Fibroblast of the conjunctiva (primary cell): ENCODE measurements around the gene DPP7.

Experiments
- DNase-seq: peaks from one replicate; pipeline ENCODE4 v3.0.0-alpha.2; 2010; ENCODE audit warnings: low read depth

DPP7 gene

DNA sequence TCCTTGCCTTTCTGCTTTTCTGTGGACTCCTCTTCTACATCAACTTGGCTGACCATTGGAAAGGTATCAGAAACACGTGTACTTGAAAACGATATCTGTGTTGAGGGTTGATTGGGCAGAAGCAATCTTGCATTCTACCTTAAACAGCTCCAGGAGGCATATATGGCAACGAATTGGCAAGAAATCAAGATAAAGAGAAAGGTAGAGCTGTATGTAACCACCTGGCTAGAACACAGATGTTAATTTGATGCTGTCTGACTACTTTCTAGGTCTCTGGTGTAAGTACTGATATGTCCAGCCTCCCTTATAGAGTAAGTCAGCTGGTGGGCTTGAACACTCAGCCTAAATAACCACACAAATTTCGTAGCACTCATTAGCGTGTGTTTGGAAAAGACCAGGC lies 26.4 kb downstream of the DPP7 start:
- DNase-seq: no peak

DNA sequence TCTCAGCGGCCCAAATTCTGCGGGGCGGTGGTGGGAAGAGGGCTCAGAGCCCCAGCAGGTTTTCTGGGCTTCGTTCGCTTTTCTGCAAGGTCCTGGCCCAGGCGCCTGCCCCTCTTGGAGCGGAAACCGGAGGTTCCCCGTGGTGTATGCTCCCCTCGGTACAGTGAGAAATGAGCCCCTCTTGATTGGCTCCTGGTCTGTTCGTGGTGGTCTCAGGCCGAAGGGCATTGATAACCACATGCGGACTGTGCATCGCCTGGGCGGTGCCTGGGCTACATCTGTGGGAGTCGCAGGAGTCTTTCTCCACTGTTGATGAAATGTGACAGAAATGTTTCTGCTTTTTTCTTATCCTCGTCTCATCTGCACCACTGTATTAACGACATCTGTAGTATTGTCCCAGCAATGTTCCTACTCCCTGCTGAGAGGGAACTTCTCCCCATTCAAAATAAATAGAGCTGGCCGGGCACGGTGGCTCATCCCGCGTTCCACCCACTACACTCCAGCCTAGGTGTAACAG lies 27.1 kb downstream of the DPP7 start:
- DNase-seq: no peak

DNA sequence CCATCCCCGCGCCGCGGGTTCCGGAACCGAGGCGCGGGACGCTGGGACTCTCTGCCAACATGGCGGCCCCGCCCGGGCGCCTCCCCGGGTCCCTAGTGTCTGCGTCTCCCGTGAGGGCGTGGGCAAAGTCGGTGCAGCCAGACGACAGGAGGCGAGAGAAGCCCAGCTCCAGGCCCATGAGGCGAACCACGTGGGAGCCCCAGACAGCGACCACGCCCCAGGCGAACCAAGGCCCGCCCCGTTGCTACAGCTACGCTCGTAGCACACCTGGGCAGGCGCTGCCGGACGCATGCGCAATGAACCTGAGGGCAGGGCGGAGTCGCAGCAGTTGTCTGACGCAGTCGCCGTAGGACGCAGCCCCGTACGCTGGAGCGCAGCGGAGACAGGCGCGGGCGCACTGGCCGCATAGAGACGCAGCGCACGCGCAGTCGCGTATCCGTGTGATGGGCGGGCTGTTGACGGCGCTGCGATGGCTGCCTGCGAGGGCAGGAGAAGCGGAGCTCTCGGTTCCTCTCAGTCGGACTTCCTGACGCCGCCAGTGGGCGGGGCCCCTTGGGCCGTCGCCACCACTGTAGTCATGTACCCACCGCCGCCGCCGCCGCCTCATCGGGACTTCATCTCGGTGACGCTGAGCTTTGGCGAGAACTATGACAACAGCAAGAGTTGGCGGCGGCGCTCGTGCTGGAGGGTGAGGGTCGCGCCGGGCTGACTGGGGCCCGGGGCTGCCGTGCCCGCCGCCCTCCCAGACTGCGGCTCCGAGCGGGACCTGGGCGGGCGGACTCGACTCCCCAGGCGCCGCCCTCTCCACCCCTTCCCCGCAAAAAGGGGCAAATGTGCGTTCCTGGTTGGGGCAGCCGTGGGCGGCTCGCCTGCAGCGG lies 27.8 kb downstream of the DPP7 start, which contains the start of gene MAN1B1:
TSS of gene MAN1B1 (plus strand) at position 455 of the 878 bp plus-strand sequence. CDS start at position 470, 15 bp downstream.
- peak; percentile 99 for DNase-seq

DNA sequence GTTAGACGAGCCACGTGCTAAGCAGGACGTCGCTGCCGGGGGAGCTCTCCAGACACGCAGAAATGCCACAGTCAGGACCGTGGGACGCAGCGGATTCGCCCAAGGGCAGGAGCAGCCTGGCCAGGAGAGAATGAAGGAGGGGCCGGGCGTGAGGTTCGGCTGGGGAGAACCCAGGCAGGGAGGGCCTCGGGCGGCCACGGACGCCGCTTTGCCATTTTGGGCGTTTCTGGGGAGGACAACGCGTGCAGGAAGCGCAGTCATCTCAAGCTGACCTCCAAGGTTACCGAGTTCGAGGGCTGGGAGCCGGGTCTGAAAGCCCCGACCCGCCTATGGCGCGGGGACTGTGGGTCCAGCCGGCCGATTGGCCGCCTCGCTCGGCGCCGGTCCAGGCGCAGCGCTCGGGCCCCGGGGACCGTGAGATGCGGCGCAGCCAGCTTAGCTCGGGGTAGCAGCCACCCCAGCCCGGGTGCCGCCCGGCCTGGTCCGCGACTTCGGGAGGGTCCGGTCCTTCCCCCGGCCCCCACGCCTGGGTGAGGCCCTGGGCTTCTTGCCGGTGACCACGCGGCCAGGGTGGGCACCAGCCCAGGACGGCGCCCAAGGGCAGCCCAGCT lies 28.5 kb downstream of the DPP7 start:
- DNase-seq: no peak

DNA sequence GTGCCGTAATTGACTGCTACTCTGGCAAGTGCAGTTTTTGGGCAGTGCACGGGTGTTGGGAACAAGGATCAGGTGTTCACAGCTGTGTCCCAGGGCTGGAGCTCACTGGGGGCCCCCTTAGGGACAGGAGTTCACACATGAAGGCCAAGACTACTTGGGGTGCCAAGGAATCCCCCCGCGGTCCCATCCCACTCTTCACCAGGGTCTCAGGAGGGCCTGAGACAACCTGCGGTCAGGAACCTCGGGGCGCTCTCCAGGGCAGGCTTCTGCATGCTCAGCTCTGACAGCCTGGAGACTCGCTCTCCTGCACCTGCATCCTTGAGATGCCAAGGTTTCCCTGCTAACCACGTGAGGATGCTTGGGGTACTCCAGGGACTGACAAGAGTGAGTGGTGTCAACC lies 30.0 kb downstream of the DPP7 start:
- no peak for DNase-seq

DNA sequence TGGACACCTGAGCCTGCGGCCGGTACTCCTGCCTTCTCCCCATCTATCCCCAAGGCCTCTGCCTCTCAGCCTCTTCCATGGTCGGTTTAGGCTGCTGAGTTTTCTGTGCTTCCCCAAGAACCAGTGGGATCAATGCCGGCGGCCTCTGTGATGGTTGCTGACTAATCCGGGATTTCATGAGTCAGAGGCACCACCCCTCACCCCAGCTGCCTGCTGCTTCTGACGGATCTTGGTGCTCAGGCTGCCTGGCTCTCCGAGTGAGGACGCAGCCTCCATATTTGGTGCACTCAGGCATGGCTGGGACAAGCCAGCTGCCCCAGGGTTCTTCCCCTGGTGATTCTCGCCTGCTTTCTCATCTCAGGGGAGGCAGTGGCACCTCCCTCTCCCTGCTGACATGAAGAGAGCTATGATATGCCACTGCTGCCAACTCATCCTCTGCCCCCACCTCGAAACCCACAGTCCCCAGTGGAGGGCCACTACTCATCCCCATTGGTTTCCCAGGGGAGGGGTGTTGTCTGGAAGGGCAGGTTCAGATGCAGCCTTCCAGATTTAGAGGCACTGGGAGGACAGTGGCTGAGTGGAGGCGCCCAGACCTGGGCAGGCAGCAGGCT lies 31.0 kb downstream of the DPP7 start:
- DNase-seq: peak; percentile 88

DNA sequence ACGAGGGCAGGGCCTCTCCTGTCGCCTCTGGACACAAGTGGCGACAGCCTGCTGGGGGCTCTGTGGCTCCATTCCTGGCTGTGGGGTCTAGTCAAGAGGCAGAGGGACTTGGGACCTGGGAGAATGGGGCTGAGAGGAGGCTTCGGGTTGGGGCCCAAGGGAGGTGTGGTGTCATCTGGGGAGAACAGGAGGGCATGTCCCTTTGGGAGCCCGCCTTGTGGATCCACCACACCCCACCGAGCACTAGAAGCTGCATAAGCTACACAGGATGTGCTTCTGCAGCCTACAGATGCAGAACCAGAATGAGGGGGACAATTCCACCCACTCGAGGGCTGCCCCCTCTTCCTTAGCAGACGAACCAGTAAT lies 31.6 kb downstream of the DPP7 start:
- DNase-seq: no peak

DNA sequence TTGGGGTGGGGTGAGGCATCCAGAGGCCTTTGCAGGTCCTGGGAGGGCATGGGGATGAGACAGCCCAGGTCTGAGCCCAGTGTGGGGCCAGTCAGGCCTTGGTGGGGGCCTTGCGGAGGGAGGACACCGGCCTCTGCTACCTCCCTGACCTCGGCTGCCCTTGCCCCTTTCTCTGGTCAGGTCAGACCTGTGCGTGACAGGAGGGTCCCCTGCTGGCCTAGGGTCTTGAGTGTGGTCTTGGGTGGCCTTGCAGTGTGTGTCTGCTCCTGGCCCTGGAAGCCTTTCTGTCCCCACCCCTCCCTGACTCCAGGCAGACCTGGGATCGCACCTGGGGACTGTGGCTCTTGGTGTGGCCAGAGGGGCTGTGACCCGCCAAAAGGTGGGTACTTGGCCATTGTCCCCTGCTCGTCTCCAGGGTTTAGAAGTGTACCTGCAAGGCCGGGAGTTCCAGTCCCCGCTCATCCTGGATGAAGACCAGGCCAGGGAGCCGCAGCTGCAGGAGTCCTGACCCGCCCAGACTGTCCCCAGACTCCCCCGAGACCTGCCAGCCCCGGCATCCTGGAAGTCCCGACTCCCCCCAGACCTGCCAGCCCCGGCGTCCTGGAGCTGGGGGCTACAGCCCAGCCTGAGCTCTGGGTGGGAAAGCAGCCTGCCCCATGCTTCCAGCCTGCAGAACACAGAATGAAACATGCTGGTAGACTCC lies 32.2 kb downstream of the DPP7 start:
- no peak for DNase-seq

DNA sequence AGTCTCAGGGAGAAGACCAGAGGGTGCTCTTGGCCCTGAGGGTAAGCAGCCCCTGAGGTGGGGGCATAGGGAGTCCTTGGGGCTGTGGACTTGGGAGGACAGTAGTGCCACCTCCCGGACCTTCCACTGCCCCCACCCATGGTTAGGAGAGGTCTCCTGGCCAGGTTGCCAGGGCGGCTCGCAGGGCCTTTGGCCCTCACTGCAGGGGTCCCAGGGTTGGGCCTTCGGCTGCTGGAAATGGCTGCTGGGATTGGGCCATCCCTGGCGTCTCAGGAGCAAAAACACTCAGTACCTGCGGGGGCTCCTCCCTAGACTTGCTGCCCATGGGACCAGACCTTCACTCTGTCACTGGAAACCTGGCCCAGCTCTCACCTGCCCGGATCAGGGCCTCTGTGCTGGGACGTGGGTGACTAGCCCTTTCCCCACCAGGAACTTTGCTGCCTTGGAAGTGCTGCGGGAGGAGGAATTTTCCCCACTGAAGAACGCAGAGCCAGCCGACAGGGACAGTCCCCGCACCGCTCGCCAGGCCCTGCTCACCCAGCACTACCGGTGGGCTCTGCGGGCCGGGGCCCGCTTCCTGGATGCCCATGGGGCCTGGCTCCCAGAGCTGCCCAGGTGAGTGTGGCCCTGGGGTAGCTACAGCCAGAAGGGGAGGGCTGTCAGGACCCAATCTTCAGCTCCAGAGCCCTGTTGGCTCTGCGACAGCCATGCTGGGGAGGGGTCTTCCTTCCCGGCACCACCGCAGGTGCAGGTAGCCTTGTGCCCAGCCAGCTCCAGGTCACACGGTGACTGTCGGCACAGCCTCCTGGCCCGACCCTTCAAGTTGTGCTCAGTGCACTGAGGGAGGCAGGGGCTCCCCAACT lies 34.0 kb downstream of the DPP7 start:
- DNase-seq: no peak

DNA sequence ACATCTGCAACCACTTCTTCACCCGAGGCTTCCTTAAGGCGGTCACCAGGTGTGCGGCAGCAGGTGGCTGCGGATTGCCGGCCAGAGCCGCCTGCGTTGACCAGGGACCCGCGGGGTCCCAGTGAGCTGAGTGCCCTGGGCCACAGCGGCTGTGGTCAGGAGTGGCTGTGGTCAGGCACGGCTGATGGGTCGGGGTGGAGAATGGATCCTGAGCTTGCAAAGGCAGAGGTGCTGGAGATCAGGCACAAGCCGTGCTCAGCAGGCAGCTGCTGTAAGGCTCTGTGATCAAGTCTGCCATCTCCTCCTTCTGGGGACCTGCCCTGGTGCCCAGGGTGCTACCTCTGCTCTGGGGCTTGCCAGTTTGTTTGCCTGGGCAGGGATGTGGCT lies 35.1 kb downstream of the DPP7 start:
- no peak for DNase-seq

DNA sequence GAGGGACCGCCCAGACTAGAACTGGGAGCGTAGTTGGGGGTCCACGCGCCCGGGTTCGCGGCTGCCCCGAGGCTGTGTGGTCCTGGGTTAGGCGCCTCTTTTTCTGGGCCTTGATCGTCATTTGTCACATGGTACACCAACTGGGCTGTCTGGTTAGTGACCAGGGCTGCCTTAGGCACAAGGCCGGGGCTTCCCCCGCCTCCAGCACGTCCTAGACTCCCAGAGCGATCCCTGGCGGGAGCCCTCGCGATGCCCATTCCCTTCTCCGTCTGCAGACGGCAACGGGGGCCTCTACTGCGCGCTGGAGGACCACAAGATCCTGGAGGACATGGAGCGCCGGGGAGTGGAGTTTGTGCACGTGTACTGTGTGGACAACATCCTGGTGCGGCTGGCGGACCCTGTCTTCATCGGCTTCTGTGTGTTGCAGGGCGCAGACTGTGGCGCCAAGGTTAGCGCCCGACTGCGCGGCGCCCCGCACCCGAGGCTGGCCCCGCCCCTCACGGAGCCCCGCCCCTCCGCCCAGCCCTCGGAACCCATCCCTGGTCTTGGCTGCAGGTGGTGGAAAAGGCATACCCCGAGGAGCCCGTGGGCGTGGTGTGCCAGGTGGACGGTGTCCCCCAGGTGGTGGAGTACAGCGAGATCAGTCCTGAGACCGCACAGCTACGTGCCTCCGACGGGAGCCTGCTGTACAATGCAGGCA lies 35.7 kb downstream of the DPP7 start:
- no peak for DNase-seq

DNA sequence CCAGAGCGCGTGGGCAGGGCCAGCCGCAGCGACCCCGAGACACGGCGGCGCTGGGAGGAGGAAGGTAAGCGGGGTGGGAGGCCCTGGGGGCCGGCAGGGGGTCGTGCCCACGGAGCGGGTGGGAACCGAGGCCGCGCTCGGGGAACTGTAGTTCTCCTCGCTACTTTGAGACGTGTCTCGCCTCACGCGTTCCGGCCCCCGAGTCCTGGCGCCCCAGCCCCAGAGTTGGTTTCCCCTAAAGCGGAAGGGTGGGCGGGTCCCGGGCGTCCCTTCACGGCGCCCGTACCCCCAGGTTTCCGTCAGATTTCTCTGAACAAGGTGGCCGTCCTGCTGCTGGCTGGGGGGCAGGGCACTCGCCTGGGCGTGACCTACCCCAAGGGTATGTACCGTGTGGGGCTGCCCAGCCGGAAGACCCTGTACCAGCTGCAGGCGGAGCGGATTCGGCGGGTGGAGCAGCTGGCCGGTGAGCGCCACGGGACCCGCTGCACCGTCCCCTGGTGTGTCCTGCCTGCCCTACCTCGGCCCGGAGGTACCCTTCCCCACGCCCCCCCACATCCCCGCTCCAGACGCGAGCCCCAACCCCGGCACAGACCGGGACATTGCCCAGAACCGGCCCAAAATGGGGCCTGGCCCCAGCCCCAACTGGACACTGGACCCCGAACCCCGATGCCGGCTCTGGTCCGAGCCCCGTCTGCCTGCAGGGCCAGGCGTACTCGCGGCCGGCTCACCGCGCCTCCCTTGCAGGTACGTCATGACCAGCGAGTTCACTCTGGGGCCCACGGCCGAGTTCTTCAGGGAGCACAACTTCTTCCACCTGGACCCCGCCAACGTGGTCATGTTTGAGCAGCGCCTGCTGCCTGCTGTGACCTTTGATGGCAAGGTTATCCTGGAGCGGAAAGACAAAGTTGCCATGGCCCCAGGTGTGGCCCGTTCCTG lies 36.5 kb downstream of the DPP7 start:
- no peak for DNase-seq

DNA sequence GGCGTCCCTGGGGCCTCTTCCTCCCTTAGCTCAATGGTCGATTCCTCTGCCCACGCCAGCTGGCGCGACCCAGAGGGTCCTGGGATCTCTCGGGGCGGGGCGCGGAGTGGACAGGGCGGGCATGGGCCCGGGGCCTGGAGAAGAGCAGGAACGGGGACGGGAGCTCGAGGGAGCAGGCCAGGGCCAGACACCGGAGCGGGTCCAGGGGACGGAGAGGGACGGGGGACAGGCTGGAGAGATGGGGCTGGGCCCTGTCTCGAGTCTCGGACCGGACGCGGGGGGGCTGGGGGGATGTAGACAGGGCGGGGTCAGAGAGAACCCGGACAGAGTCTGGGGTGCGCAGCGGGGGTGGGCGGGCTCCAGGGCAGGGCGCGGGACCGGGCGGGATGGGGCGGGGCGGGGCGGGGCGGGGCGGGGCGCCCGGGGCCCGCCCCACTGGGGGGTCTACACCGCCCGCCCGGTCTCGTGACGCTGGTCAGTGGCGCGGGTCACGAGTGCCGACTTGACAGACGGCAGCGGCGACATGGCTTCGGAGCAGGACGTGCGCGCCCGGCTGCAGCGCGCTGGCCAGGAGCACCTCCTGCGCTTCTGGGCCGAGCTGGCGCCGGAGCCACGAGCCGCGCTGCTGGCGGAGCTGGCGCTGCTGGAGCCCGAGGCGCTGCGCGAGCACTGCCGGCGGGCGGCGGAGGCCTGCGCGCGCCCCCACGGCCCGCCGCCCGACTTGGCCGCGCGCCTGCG lies 37.4 kb downstream of the DPP7 start, which contains the start of gene UAP1L1:
TSS of gene UAP1L1 (plus strand) at position 508 of the 738 bp plus-strand sequence. CDS start at position 524, 16 bp downstream.
- DNase-seq: no peak

DNA sequence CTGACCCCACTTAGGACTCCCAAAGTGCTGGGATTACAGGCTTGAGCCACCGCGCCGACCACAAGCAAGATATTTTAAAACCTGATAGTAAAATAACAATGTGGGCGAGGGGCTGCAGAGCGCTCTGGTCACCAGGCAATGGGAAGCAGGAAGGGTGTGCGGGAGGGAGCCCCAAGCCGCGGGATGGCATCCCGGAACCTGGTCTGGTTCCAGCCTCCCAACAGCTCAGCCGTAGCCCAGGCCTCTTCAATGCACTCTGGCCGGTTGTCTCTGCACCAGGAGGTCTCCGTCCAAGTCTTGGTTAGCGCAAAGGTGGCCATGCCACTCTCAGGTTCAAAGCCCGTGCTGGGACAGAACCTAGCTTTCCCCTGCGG lies 37.9 kb downstream of the DPP7 start:
- no peak for DNase-seq

DNA sequence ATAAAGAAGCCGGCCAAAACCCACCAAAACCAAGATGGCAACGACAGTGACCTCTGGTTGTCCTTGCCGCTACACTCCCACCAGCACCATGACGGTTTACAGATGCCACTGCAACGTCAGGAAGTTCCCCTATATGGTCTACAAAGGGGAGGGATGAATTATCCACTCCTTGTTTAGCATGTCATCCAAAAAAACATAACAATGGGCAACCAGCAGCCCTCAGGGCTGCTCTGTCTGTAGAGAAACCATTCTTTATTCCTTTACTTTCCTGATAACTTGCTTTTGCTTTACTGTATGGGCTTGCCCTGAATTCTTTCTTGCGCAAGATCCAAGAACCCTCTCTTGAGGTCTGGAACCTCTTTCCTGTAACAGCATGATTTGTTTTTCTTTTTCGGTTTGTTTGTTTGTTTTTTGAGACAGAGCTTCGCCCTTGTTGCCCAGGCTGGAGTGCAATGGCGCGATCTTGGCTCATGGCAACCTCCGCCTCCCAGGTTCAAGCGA lies 39.2 kb downstream of the DPP7 start:
- DNase-seq: no peak

DNA sequence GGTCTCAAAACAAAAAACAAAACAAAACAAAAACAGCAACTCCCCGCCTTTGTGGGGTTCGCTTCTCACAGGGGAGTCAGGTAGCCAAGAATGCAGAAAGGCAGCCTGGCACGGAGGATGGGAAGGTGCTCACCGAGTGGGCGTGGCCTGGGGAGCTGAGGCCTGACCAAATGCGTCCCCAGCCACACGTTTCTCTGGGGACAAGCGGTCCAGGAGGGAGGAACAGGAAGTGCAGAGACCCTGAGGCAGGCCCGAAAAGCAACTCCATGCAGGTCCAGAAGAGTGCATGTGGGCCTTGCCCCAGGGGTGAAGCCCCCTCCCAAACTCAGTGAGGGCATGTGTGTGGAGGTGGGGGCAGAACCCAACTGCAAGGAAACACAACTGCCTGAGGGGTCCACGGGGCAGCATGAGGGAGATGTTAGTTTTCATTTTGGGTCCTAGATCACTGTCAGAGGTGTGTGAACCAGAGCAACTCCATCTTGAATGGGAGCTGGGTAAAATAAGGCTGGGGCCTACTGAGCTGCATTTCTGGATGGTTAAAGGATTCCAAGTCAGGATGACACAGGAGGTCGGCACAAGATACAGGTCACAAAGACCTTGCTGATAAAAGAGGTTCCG lies 39.8 kb downstream of the DPP7 start:
- DNase-seq: no peak

DNA sequence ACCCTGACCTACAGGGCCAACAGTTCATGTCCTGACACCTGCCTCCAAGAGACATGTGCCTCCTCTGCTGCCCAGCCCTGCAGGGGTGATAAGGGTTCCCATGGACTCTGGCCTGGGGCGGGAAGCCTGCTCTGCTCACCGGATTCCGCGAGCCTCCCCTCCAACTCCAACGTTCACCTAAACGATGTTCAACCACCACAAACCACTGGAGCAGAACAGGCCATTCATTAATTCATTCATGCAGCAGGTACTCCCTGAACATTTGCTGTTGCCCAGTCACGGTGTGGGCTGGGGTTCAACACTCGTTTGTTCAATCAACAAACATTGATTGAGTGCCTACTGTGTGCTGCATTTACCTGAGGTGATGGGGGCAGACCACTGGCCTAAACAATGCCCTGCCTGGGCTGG lies 40.5 kb downstream of the DPP7 start:
- DNase-seq: no peak

DNA sequence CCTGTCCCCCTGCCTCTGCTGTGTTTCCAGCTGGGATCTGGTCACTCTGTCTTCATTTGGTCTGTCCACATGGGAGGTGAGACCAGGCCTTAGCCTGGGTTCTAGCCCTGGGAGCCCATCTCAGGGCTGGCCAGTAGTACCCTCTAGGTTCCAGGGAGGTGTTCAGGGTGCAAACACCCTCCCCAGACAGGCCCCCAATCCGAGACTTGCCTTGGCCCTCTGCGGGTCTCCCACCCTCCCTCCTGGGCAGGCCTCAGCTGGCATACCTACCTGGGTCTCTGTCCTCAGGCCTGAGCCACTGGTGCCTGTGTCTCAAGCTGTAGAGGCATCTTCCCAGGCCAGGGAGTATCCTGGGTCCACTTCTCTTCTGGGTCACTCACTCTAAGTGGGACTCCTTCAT lies 43.3 kb downstream of the DPP7 start:
- no peak for DNase-seq
